ENCODE measurements around the gene UCKL1.

GRCh38 chr20:63893999-63894357, 62.2 kb downstream of the UCKL1 start:
- TF ChIP-seq CTCF (IDR thresholded peaks at IDR 0.05) (no peak), EZH2 (IDR thresholded peaks at IDR 0.05) (no peak)

Data from neural progenitor cell (in vitro differentiated cells).